HG03457 (cell line): ENCODE measurements around the gene ISM1.

ENCODE experiments used
- ATAC-seq: cut with Tn5 transposase; IDR thresholded peaks from one replicate; pipeline ENCODE4 v1.9.1; 2021; ENCODE audit warnings: moderate number of reproducible peaks; ENCODE audit not compliant: unreplicated experiment

Gene ISM1

DNA sequence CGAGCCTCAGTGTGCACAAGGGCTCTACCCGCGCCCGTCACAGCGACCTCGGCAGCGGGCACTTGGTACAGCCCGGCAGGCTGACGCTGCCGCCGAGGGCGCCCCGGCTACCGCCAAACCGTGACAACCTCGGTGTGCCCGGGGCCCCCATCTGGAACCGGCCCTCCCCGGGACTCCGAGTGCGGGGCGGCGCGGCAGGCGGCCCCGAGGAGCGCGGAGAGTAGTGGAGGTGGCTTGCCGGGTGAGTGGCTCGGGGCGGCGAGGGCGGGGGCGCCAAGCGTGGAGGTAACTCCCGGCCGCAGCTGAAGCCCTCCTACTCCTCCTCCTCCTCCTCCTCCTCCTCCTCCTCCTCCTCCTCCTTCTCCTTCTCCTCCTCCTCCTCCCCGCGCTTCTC lies at the start of gene ISM1:
ISM1 (plus strand) TSS at position 371 of the 394 bp plus-strand sequence. CDS start 503 bp downstream, outside the sequence.
- ATAC-seq, result no peak

DNA sequence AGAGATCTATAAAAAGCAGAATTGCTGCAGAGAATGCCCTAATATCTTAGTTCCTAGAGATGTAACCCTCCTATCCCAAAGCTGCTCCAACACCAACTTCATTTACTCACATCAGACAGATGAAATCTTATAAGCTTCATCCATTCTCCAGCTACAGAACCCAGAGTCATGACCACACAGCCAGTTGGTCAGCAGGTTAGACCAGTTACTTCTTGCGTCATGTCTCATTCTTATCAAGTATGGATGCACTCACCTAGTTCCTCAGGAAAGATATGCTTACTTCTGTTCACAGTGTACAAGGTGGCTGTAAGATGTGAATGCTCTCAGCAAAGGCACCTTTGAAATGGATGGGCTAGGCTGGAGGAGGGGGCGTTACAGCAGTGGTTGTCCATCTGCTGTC lies 47.9 kb upstream of the ISM1 start:
- no peak for ATAC-seq

DNA sequence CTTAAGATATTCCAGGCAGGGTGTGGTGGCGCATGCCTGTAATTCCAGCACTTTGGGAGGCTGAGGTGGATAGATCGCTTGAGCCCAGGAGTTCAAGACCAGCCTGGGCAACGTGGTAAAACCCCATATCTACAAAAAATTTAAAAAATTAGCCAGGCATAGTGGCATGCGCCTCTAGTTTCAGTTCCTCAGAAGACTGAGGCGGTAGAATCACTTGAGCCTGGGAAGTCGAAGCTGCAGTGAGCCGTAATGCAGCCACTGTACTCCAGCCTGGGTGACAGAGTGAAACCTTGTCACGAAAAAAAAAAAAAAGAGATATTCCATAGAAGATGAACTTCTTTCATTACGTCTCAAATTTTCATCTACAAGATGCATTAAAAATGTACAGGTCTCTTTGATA lies 46.7 kb upstream of the ISM1 start:
- ATAC-seq, result no peak

DNA sequence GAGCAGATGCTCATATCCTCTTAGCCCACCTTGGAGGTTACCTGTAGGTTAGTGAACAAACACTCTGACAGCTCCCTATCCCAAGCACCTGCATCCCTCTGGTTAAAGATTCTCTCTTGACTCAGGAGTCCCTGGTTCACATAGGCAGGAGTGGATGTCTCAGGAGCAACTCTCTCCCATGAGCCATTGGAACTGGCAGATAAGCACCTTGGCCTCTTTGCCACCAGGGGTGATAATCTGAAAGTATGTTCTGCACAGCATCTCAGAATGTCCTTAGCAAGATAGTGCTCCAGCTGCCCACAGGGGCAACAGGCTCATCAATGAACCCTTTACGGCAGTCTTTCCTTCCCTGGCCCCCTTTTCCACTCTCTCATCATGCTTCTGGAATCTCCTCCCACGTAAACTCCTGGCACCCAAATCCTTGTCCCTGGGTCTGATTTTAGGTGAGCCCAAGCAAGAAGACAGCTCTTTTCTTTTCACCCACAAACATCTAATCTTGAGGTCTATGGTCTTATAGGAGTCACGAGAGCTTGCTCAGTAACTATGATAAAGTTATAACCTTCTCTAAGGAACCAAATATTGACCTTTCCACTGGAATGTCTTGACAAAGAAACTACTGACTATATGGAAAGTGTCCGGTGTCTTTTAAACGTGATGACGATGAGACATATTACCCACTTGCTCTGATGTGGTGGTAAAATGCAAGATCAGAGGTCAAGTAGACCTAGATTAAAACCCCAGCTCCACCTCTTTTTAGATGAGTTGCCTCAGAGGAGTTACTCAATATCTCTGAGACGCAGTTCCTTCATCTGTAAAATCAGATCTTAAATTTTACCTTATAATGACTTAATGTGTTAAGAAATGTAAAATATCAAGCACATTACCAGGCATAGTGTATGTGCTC lies 39.8 kb upstream of the ISM1 start:
- ATAC-seq, result no peak

DNA sequence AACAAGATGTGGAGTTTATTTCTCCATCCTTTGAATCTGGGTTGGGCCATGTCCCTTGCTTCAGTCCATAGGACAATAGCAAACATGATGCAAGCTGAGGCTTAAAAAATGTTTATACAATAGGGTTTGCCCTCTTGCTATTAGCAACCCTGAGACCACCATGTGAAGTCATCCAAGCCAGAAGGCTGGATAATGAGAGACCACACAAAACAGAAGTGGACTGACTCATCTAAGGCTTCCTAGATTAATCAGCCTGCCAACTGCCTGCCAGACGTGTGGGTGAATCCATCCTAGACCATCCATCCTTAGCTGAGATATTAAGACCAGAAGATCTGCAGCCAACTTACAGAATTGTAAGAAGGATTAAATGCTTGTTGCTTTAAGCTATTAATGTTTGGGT lies 38.1 kb upstream of the ISM1 start:
- ATAC-seq, result no peak

DNA sequence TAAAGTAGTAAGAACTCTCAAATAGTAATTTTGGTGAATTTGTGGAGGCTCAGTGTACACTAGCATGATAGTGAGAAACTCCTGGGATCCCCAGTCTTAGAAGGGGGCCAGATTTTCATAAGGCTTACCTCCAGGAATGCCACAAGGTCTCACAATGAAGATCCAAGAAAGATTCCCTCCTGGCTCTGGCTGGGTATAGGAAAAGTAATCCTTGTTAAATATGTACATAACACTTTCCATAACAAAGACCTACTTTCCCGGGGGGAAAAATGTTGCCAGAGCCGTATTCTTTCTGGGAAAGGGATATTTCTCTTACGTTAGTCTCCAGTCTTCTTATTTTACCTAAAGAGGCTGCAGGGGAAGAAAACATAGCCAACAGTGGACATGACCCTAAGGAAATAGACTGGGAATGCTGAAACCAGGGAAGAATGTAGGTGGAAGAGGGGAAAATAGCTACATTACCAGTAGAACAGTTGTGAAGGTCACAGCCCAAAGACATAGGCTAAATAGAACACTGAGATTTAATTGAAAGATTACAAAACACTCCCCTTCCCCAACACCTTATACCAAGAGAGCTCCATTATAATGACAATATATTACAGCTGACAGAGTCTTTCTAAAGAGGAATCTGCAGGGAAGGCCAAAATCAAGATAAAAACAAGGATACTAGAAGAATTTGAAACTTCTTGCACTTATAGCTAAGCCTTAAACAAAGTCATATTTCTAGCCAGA lies 34.9 kb upstream of the ISM1 start:
- no peak for ATAC-seq

DNA sequence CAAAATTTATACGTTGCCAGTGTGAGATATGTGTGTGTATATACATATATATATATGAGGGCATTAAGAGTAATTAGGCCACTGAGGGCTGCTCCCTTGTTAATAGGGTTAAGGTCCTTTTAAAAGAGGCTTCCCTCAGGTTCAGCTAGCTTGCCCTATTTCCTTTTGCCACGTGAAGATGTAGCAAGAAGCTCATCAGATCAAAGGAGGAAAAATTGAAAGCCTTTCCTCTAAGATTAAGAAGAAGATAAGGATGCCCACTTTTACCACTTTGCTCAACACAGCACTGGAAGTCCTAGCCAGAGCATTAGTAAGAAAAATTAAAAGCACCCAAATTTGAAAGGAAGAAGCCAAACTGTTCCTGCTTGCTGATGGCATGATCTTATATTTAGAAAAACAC lies 33.2 kb upstream of the ISM1 start:
- ATAC-seq, result no peak

DNA sequence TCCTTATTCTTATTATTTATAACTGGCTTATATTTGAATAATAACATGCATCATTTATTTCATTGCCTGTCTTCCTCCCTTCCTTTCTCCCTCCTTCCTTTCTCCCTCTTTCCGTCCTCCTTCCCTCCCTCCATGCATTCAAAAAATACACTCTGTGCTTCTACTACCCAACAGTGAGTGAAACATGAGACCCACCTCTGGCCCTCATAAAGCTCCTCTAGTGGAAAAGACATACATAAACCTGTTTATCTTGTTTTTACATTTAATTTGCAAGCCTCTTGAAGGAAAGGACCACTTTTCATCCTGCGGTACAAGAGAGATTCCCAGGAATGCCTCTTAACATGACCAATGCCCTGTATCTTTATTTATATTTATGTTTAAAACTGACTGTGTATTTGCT lies 21.8 kb upstream of the ISM1 start:
- ATAC-seq, result no peak

DNA sequence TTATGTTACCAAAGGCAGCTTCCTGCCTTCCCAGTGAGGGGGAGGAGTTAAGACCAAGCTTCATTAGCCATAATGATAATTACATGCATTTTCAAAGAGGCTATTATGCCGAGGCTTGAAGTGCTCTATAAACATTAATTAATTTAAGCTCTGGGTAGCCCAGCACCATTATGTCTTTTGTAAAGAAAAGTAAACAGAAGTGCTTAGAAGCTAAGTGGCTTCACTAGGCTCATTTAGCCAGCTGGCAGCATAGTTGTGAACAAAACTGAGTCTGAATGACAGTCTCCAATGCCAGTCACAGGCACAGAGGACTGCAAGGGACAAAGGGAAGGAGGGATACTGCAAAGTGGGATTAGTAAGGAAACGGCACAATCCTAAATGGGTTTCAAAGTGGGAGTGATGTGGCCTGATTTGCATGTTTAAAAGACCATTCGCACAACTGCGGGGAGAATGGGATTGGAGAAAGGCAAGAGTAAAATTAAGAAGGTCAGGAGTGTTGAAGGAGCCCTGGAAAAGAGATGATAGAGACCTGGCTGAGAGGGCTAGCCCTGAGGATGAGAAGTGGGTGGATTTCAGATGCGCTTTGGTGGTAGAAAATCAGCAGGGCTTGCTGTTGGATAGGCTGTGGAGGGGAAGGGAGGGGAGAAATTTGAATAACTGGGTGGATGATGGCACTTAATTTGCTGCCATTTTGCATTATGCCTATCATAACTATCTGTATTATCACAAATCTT lies 20.1 kb upstream of the ISM1 start:
- ATAC-seq, result no peak

DNA sequence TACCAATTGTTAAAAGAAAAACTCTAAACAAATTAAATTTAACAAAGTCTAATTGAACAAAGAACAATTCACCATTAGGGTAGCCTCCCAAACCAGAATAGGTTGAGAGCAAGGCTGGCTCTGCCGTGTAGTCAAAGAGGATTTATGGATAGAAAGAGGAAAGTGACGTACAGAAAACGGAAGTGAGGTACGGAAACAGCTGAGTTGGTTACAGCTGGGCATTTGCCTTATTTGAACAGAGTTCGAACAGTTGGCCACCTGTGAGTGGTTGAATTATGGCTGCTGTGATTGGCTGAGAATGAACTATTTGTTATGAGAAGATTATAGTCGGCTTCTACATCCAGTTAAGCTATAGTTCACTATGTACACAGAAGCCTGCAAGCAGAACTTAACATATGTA lies 18.5 kb upstream of the ISM1 start:
- no peak for ATAC-seq

DNA sequence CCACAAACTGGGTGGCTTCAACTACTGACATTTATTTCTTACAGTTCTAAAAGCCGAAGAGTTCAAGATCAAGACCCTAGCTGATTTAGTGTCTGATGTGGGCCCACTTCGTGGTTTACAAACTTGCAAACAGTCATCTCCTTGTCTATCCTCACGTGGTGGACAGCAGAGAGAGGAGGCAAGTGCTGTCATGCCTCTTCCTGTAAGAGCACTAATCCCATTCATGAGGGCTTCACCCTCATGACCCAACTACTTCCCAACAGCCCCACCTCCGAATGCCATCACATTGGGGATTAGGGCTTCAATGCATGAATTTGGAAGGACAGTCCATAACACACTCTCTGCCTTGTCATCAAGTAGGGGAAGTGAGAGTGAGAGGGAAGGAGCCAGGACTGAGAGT lies 15.6 kb upstream of the ISM1 start:
- ATAC-seq, result no peak

DNA sequence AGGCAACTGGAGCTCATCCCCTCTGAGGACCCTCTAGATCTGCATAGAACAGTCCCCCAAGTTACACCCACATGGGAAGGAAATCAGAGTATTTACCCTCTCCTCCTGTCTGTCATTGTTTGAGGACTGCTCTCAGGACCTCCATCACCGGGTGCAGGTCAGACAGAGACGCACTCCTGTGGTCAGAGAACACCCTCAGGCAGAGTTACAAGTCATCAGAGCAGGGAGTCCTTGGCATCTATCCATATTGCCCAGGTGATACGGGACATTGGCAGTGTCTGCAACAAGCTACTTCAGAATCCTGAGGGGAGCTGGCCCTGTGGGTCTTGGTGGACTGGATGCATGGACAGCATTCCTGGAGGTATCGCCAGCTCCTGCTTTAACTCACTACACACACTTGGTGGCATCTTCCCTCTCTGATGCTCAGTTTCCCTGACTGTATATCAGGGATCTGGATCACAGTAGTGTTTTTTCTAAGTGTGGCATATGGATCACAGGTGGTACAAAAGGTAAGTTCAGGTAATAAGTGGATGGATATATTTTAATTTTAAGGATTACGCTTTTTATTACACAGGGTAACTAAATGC lies 15.1 kb upstream of the ISM1 start:
- ATAC-seq, result no peak

DNA sequence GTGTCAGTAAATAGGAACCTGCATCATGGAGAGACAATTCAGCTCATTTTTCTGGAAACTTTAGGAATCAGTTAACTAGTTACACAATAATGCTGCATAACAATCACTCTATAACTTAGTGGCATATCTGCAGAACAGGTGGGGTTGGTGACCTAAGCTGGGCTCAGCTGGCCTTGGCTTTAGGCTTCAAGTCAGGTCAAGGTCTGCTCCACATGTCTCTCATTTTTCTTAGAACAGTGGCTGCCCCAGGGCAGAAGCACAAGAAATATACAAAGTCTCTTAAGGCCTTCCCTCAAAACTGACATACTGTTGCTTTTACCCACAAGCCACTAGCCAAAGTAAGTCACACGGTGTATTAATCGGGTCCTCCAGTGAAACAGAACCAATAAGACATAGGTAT lies 14.1 kb upstream of the ISM1 start:
- no peak for ATAC-seq

DNA sequence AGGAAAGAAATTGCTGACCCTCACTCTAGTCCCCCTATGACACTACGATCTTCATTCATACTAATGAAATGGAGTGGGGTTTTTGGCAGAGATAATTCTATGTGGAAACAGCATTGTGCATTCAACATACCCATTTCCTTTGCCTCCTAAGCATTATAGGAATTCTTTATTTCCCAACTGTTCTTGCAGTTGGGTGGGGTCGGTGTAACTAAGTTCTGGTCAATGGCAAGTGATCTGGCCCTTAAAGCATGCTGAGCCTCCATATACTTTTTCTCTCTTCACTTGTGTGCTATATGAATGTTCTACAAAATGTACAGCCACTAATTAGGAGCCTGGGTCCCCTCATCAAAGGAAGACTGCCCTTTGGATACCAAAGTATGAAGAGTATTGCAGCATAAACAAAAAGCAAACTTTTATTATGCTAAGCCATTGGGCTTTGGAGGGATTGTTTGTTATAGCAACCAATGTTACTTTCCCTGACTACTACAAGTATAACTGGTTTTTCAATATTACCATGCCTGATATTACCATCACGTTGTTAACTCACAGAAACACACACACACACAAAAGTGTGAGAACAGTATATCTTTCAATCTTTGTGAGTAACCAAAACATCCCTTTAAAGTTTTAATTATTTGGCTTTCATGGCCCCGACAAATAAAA lies 9.0 kb upstream of the ISM1 start:
- no peak for ATAC-seq

DNA sequence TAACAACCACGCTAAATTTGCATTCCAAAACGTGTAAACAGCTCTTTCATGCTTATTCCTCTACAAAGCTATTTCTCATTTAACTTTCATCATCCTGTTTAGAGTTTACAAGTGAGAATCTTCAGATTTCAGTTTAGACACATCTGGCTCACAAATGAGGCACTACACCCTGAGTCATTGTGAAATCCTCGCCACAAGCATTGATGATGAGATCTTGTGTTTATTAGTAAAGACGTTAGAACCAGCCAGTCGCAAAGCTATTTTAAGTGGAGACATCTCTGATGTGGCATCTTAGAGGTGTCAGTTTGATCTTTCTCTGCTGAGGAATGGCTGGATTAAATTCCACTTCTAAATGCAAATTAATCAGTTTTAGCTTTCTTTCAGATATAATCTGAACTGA lies 8.3 kb upstream of the ISM1 start:
- no peak for ATAC-seq

DNA sequence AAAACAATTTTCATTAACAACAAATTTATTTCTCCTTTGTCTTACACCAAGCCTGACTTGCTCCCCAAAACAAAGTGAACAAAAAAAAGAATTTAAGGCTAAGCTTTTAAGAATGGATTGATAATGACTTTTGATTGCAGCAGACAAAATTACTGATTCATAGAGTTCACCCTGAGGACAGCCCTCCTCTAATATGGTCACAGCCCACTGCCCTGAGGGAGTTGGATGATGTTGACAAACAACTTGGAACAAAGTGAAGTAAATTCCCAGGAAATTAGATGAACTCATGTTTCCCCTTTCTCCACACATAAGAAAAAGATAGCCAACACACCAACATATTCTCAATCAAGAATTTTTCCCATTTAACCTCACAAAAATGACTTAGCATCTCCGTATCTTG lies 7.7 kb upstream of the ISM1 start:
- no peak for ATAC-seq

DNA sequence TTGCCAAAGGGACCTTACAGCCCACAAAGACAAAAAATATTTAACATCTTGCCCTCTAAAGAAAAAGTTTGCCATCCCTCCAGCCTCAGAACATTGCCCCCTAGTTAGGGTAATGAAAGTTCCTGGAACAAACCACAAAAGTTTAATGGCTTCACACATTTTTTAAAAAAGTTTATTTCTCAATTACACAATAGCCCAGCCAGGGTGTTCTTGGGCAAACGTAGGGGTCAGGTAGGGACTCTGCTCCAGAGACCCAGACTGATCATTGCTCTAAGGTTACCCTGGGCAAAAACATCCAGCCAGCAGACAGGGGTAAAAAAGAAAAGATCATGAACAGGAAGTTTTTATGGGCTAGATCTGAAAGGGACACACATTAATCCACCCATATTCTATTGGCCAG lies 4.5 kb upstream of the ISM1 start:
- ATAC-seq, result no peak

DNA sequence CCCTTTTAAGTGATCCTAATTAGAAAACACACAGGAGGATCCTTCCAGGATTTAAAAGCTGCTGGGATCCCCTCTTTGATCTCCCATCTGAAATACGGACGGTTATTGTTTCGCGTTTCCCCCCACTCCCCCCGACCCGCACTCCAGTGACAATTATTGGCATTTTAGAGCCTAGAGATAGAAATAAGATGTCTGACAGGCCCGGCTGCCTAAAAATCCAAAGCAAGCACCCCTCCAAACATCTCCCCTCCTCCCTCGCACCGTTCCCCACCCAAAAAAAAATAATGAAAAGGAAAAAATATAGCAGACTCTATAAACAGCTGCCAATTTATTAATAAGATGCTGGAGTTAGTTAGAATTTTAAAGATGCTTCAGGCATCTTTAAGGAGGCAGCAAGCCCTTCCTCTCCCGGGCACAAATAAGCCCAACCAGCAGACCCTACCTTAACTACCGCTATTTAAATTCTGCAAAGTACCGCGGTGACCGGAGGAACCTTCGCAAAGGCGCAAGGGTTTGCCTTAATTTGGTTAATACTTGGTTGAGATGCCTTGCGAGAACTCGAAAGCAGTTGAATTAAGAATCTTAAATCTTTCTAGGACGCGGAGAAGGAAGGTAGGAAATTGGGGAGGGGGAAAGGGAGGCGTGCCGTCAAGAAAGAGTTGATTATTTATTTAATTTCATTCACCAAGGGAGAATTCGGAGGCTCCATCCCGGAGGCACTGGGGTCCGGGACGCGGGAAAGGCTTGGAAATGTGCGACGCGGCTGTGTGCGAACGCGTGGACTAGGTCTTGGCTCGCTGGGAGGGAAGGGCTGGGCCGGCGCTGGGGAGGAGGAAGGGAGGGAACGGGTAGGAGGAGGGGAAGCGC lies 1.5 kb upstream of the ISM1 start:
- no peak for ATAC-seq

DNA sequence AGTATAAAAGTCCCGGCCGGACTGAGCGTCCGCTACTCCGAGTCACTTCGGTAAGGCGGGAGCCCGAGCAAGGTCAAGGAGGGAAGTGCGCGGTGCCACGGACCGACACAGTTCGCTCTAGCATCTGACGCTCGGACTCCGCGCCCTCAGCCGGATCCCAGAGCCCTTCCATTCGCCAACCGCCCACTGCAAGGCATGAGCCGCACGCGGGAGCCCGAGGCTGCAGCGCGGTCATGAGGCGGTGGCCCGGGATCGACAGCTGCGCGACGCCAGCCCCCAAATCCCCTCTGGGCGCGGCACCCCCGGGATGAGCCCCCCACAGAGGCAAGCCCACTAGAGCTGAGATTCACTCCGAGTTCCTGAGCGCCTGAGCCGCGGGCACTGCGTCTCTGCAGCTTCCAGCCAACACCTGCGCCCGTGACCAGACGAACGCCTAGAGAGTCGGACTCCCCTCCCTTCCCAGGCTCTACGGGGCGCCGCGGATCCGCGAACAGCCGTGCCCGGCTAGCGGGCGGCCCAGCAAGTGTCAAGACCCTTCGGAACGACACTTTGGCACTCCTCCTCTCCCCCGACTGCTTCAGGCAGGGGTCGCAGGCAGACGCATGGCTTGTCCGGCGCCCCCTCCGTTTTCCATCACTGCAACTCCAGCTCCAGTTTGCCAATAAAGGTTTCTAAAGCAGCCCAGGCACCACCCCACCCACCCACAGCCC lies 725 bp upstream of the ISM1 start:
- no peak for ATAC-seq
